AG04449 (cell line): Measurements from ENCODE around the gene ZNF865.

Experiments used
- CTCF ChIA-PET: fragments of 350-600 bp; formaldehyde crosslinking; extraction: SDS; loops from one replicate; lab custom pipeline; 2021; ENCODE audit warnings: antibody characterized with exemption; lab: Yijun Ruan, JAX
- POLR2A ChIA-PET: fragments of 400-600, 350-600 bp; formaldehyde crosslinking; extraction: SDS; loops from one replicate; lab custom pipeline; 2020; ENCODE audit warnings: antibody characterized with exemption, inconsistent platforms; lab: Yijun Ruan, JAX
- DNase-seq: peaks from one replicate; pipeline ENCODE4 v3.0.0-alpha.2; 2010; ENCODE audit warnings: low read depth, low spot score
- H3K4me3 ChIP-seq: 2 replicates; pipeline ENCODE4 v1.5.1; 2011; ENCODE audit warnings: low read depth, mild to moderate bottlenecking, control low read depth, low read length
- CTCF ChIP-seq: IDR thresholded peaks from one replicate; pipeline ENCODE4 v1.5.1; 2011; ENCODE audit warnings: mild to moderate bottlenecking, moderate library complexity, low read length, control low read depth, inconsistent platforms; ENCODE audit not compliant: insufficient read depth; ENCODE audit errors: missing control alignments

ZNF865 gene

GRCh38 chr19:55643887-55644176 lies 38.4 kb downstream of the ZNF865 start:
- ChIA-PET CTCF (interaction anchor here (2.2 kb wide), 2 partner anchors 9 to 11 kb away, joined by 16 read pairs; no protein-coding TSS in a partner anchor), POLR2A (interaction anchor here (1.9 to 2.5 kb wide), 2 partner anchors 11 kb away, joined by 8 to 11 read pairs; partner anchors contain the start of gene U2AF2)
- TF ChIP-seq CTCF, result no peak
- DNase-seq, result no peak
- H3K4me3 ChIP-seq, result peak overlapping the region; percentile 74

GRCh38 chr19:55644191-55644833 lies 38.9 kb downstream of the ZNF865 start:
- CTCF ChIA-PET, result interaction anchor here (1.4 to 3.7 kb wide), 3 partner anchors 8 to 9 kb away, joined by 4 to 16 read pairs (median 11); no protein-coding TSS in a partner anchor
- peak overlapping the region; percentile 74 for H3K4me3 ChIP-seq
- no peak for TF ChIP-seq CTCF
- DNase-seq, result no peak
- POLR2A ChIA-PET, result interaction anchor here (2.5 kb wide), 1 partner anchor 10 kb away, joined by 11 read pairs; the partner anchor contains the start of gene U2AF2

- ChIA-PET CTCF (interaction anchor here (1.4 to 5.7 kb wide), 4 partner anchors 8 to 12 kb away, joined by 4 to 51 read pairs (median 9); partner anchors contain the start of gene U2AF2), POLR2A (no interaction called here)
- TF ChIP-seq CTCF, result no peak
Measured at GRCh38 chr19:55644842-55645511, 39.5 kb downstream of the ZNF865 start.

GRCh38 chr19:55645512-55645881 lies 40.0 kb downstream of the ZNF865 start:
- no peak for DNase-seq
- no peak overlapping the region for H3K4me3 ChIP-seq
- POLR2A ChIA-PET, result no interaction called here
- CTCF ChIA-PET, result interaction anchor here (1.4 to 5.7 kb wide), 5 partner anchors 8 to 26 kb away, joined by 4 to 51 read pairs (median 9); partner anchors contain the start of gene U2AF2
- no peak for TF ChIP-seq CTCF

More at GRCh38 chr19:55644842-55645511, 39.5 kb downstream of the ZNF865 start:
- H3K4me3 ChIP-seq, result peak overlapping the region; percentile 74
- no peak for DNase-seq

GRCh38 chr19:55646889-55647731 lies 41.7 kb downstream of the ZNF865 start:
- POLR2A ChIA-PET, result interaction anchor here (0.5 to 1.0 kb wide), 3 partner anchors 9 to 23 kb away, joined by 3 read pairs; partner anchors contain the start of gene ZNF784
- CTCF ChIA-PET, result interaction anchor here (1.1 to 5.7 kb wide), 5 partner anchors 11 to 179 kb away, joined by 3 to 51 read pairs (median 9); no protein-coding TSS in a partner anchor

More at GRCh38 chr19:55646889-55647731, 41.7 kb downstream of the ZNF865 start:
- peak overlapping the region; percentile 84 for H3K4me3 ChIP-seq
- no peak for DNase-seq
- TF ChIP-seq CTCF, result no peak
